Measurements from ENCODE around the gene ABR.
"Not testable (repeated sequence)": the region's sequence is repeated elsewhere in the genome, so short reads cannot be mapped to it uniquely, and the experiment has no call there.

ABR gene

GRCh38 chr17:1201132-1201702 lies 21.4 kb upstream of the ABR start:
- DNase-seq (ENCODE audit: low read depth in 2 of 2): no peak

- not testable (repeated sequence) for DNase-seq (ENCODE audit: low read depth in 2 of 2)
These were observed 19.5 kb upstream of the ABR start for GRCh38 chr17:1199271-1199743.

GRCh38 chr17:1197781-1198490 lies 18.2 kb upstream of the ABR start:
- DNase-seq (ENCODE audit: low read depth in 2 of 2): no peak

GRCh38 chr17:1197379-1197778 lies 17.6 kb upstream of the ABR start:
- no peak for DNase-seq (ENCODE audit: low read depth in 2 of 2)

- no peak for DNase-seq (ENCODE audit: low read depth in 2 of 2)
These were observed 17.2 kb upstream of the ABR start for GRCh38 chr17:1196946-1197345.

GRCh38 chr17:1192911-1193699 lies 13.3 kb upstream of the ABR start:
- no peak for DNase-seq (ENCODE audit: low read depth in 2 of 2)

GRCh38 chr17:1190751-1191331 lies 11.1 kb upstream of the ABR start:
- DNase-seq (ENCODE audit: low read depth in 2 of 2): no peak

- no peak for DNase-seq (ENCODE audit: low read depth in 2 of 2)
These were observed 9.2 kb upstream of the ABR start for GRCh38 chr17:1188812-1189504.

GRCh38 chr17:1186923-1187771 lies 7.4 kb upstream of the ABR start:
- peak; percentile 47 to 60 for DNase-seq (ENCODE audit: low read depth in 2 of 2)

- no peak for DNase-seq (ENCODE audit: low read depth in 2 of 2)
These were observed 6.5 kb upstream of the ABR start for GRCh38 chr17:1186214-1186820.

GRCh38 chr17:1183171-1183873 lies 3.5 kb upstream of the ABR start:
- no peak for DNase-seq (ENCODE audit: low read depth in 2 of 2)

GRCh38 chr17:1182811-1183170 lies 3.0 kb upstream of the ABR start:
- no peak for DNase-seq (ENCODE audit: low read depth in 2 of 2)

GRCh38 chr17:1181753-1182137 lies 2.0 kb upstream of the ABR start:
- DNase-seq (ENCODE audit: low read depth in 2 of 2): no peak

- no peak for DNase-seq (ENCODE audit: low read depth in 2 of 2)
These were observed 1.4 kb upstream of the ABR start for GRCh38 chr17:1180958-1181752.

- no peak for DNase-seq (ENCODE audit: low read depth in 2 of 2)
These were observed 516 bp downstream of the ABR start for GRCh38 chr17:1179112-1179817.

GRCh38 chr17:1177016-1177700 lies 2.6 kb downstream of the ABR start:
- no peak for DNase-seq (ENCODE audit: low read depth in 2 of 2)

- DNase-seq (ENCODE audit: low read depth in 2 of 2): no peak
These were observed 5.4 kb downstream of the ABR start for GRCh38 chr17:1174263-1174880.

All from stimulated activated CD4-positive, alpha-beta T cell treated with anti-CD3 and anti-CD28 coated beads, Interleukin-15, amount 100 ng/mL, for 48 hours (primary cell).